Natural killer cell treated with Interleukin-12 subunit alpha and Interleukin-12 subunit beta and Interleukin-15 and Interleukin-18, amount 100 ng/mL, for 72 hours (primary cell): ENCODE results near the gene GPD1. TPM values are rescaled to one million over a fixed set of nuclear protein-coding genes. Genes with fewer than 3 reads are reported as not detected.
A peak's percentile ranks its signal among the peaks of the same experiment; 100 is the strongest.
"Not testable (repeated sequence)": the region's sequence is repeated elsewhere in the genome, so short reads cannot be mapped to it uniquely, and the experiment has no call there.

ENCODE experiments used
- ATAC-seq, 2 donors: fragments of 150-1000 bp; cut with Tn5 transposase in 1 of 2; sonication (Bioruptor Pico), chemical (Tn5 transposase) in 1 of 2; 2 replicates each; pipeline ENCODE4 v1.10.0; 2021
- DNase-seq: peaks from one replicate; pipeline ENCODE4 v3.0.0; 2022; ENCODE audit warnings: low spot score
- H3K27ac Mint-ChIP-seq, 2 donors: 1 replicate in 1 of 2; 2 replicates in 1 of 2; pipeline ENCODE4 v1.8.0; 2022; ENCODE audit warnings: mixed read lengths in 2 of 2, mild to moderate bottlenecking in 1 of 2, moderate library complexity in 1 of 2
- H3K27me3 Mint-ChIP-seq, 2 donors: 1 replicate in 1 of 2; 2 replicates in 1 of 2; pipeline ENCODE4 v1.8.0; 2022; ENCODE audit warnings: mixed read lengths in 2 of 2
- H3K36me3 Mint-ChIP-seq: one replicate; pipeline ENCODE4 v1.8.0; 2022; ENCODE audit warnings: mixed read lengths
- H3K4me1 Mint-ChIP-seq, 2 donors: 1 replicate in 1 of 2; 2 replicates in 1 of 2; pipeline ENCODE4 v1.8.0; 2022; ENCODE audit warnings: low read depth in 2 of 2, mixed read lengths in 2 of 2, mild to moderate bottlenecking in 1 of 2
- H3K4me3 Mint-ChIP-seq: one replicate; pipeline ENCODE4 v1.8.0; 2022; ENCODE audit warnings: mixed read lengths
- H3K9me3 Mint-ChIP-seq: 2 replicates; pipeline ENCODE4 v1.8.0; 2022; ENCODE audit warnings: mixed read lengths
- total RNA-seq, 2 donors: library from RNA; stranded (reverse); gene quantifications; one replicate each; pipeline ENCODE4 v1.2.3, GENCODE V29; 2022

The GPD1 gene
- total RNA-seq, 2 donors from 2014 or later, result 0.36 TPM

DNA sequence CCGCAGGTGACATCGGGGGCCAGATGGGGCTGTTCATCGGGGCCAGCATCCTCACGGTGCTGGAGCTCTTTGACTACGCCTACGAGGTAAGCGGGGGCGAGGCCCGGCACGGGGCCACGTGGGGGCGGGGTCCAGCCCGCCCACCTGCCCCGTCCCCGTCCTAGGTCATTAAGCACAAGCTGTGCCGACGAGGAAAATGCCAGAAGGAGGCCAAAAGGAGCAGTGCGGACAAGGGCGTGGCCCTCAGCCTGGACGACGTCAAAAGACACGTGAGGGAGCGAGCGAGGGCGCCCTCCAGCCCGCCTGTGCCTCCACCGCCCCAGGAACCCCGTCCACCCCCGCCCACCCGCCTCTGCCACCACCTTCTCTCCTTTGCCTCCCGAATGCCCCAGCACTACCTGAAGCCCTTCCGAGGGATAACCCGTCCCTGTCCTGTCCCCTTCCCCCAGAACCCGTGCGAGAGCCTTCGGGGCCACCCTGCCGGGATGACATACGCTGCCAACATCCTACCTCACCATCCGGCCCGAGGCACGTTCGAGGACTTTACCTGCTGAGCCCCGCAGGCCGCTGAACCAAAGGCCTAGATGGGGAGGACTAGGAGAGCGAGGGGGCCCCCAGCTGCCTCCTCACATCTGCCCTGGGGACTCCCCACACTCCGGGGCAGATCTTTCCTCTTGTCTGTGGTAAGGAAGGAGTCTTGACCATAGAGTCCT lies 22.6 kb upstream of the GPD1 start:
- H3K9me3 Mint-ChIP-seq, result no peaks in the 10 kb centered on the region
- H3K36me3 Mint-ChIP-seq, result no peaks in the 10 kb centered on the region
- H3K27me3 Mint-ChIP-seq, result peaks cover 0 to 5% of the 10 kb centered on the region in 2 donors
- H3K4me3 Mint-ChIP-seq, result no peak overlapping the region
- no peak for DNase-seq
- no peak overlapping the region for H3K27ac Mint-ChIP-seq
- peaks cover 10 to 16% of the 10 kb centered on the region in 2 donors for H3K4me1 Mint-ChIP-seq
- ATAC-seq, result no peak

DNA sequence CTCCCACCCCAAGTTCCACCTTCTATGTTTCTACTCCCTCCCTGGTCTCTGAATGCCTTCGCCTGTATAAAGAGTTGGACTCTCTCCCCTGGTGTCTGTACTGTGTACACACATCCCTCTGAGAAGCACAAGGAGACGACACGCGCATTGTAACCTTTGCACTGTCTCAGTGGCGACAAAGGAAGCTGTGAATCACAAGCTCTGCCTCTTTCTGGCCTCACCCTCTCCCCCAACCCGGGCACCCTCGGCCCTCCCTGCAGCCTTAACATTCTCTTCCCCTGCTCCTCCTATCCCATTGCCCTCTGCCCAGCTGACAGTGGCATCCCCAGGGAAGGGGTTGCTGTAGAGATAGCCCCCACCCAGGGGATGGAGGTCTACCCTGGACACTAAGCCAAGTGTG lies 21.2 kb upstream of the GPD1 start:
- H3K27ac Mint-ChIP-seq, result peak overlapping the region in 1 of 2 donors; percentile 4

GRCh38 chr12:50083301-50083700 lies 20.5 kb upstream of the GPD1 start:
- Mint-ChIP-seq H3K4me1 (peaks cover 26 to 30% of the 10 kb centered on the region in 2 donors), H3K27me3 (peaks cover 0 to 5% of the 10 kb centered on the region in 2 donors), H3K27ac (peak overlapping the region; percentile 83 to 84), H3K4me3 (peak overlapping the region; percentile 81), H3K36me3 (peaks cover 4% of the 10 kb centered on the region), H3K9me3 (no peaks in the 10 kb centered on the region)
- ATAC-seq (no peak), DNase-seq (no peak)

More for the DNA sequence above, 21.2 kb upstream of the GPD1 start:
- no peak for DNase-seq
- no peak overlapping the region for H3K4me3 Mint-ChIP-seq
- ATAC-seq, result no peak
- H3K36me3 Mint-ChIP-seq, result peaks cover 4% of the 10 kb centered on the region
- peaks cover 19 to 24% of the 10 kb centered on the region in 2 donors for H3K4me1 Mint-ChIP-seq
- no peaks in the 10 kb centered on the region for H3K9me3 Mint-ChIP-seq
- H3K27me3 Mint-ChIP-seq, result peaks cover 0 to 5% of the 10 kb centered on the region in 2 donors

DNA sequence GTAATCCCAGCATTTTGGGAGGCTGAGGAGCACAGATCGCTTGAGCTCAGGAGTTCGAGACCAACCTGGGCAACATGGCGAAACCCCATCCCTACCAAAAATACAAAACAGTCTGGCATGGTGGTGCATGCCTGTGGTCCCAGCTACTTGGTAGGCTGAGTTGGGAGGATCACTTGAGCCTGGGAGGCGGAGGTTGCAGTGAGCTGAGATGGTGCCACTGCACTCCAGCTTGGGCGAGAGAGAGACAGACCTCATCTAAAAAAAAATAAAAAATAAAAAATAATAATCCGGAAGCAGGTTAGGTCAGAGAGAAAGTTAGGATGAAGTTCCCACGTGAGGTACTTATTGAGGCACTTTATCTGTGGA lies 19.4 kb upstream of the GPD1 start:
- DNase-seq, H3K36me3 Mint-ChIP-seq, H3K27me3 Mint-ChIP-seq, ATAC-seq, H3K9me3 Mint-ChIP-seq: not testable (repeated sequence)
- peak overlapping the region; percentile 95 for H3K4me3 Mint-ChIP-seq
- H3K4me1 Mint-ChIP-seq, result peaks cover 29 to 37% of the 10 kb centered on the region in 2 donors
- H3K27ac Mint-ChIP-seq, result peak overlapping the region; percentile 93 to 95

DNA sequence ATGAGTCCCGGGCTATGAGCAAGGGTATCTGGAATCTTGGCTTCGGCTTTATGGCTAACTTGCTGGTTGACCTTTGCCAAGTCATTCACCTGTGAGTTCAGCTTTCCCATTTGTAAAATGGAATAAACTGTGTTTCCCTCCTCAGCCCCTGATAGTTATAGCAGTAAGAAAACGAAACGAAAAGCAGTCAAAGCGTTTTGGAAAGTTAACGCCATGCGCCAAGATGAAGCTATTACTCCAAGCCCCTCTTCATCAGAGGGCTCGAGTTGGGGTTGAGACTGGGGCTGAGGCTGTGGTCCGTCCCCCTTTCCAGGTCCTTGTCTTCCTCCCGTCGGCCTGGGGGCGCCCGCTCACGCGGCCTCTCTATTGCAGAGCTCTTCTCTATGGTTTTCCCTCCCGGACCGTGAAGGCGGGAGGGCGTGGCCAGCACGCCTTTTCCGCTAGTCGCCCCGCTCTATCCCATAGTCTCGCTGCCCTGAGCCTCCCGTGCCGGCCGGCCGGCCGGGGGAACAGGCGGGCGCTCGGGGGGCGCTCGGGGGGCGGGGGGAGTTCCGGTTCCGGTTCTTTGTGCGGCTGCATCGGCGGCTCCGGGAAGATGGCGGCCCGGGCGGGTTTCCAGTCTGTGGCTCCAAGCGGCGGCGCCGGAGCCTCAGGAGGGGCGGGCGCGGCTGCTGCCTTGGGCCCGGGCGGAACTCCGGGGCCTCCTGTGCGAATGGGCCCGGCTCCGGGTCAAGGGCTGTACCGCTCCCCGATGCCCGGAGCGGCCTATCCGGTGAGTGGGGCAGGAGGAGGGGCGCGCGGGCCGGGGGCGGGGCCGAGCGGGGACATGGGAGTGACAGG lies 18.8 kb upstream of the GPD1 start, which contains the start of gene SMARCD1:
TSS of gene SMARCD1 (plus strand) at position 568 of the 840 bp plus-strand sequence. CDS start at position 596, 28 bp downstream.
- Mint-ChIP-seq H3K36me3 (peaks cover 4% of the 10 kb centered on the region), H3K4me1 (peaks cover 29 to 37% of the 10 kb centered on the region in 2 donors), H3K27me3 (no peaks in the 10 kb centered on the region), H3K9me3 (no peaks in the 10 kb centered on the region), H3K4me3 (peak within 1 kb of the TSS; percentile 95), H3K27ac (peak within 1 kb of the TSS; percentile 93 to 95)
- peak; percentile 95 to 96 for ATAC-seq
- peak; percentile 91 for DNase-seq

- Mint-ChIP-seq H3K27ac (peak overlapping the region; percentile 93 to 95), H3K4me3 (peak overlapping the region; percentile 95), H3K36me3 (peaks cover 4% of the 10 kb centered on the region), H3K9me3 (no peaks in the 10 kb centered on the region), H3K4me1 (peaks cover 29 to 37% of the 10 kb centered on the region in 2 donors), H3K27me3 (no peaks in the 10 kb centered on the region)
- DNase-seq (no peak), ATAC-seq (no peak)
Observed at GRCh38 chr12:50085615-50086072, 18.2 kb upstream of the GPD1 start.

DNA sequence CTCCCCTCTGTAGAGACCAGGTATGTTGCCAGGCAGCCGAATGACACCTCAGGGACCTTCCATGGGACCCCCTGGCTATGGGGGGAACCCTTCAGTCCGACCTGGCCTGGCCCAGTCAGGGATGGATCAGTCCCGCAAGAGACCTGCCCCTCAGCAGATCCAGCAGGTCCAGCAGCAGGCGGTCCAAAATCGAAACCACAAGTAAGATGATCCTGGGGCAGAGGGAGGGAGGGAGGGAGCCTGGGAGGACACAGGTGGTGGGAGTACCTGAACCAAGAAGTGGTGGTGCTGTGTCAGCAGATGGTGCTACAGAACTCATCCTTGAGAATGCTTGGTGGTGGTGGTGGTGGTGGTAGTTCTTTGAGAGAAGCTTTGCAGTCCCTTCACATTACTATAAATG lies 17.7 kb upstream of the GPD1 start:
- DNase-seq (no peak), ATAC-seq (no peak)
- no peaks in the 10 kb centered on the region for H3K9me3 Mint-ChIP-seq
- H3K4me1 Mint-ChIP-seq, result peaks cover 29 to 37% of the 10 kb centered on the region in 2 donors
- H3K4me3 Mint-ChIP-seq, result peak overlapping the region; percentile 95
- peaks cover 4% of the 10 kb centered on the region for H3K36me3 Mint-ChIP-seq
- peak overlapping the region; percentile 93 to 95 for H3K27ac Mint-ChIP-seq
- no peaks in the 10 kb centered on the region for H3K27me3 Mint-ChIP-seq

- Mint-ChIP-seq H3K9me3 (no peaks in the 10 kb centered on the region), H3K36me3 (peaks cover 4% of the 10 kb centered on the region), H3K27ac (peak overlapping the region; percentile 93 to 95), H3K27me3 (no peaks in the 10 kb centered on the region), H3K4me1 (peaks cover 29 to 37% of the 10 kb centered on the region in 2 donors), H3K4me3 (peak overlapping the region; percentile 10)
- no peak for ATAC-seq
- no peak for DNase-seq
Observed at GRCh38 chr12:50087151-50087550, 16.7 kb upstream of the GPD1 start.

- Mint-ChIP-seq H3K9me3 (no peaks in the 10 kb centered on the region), H3K36me3 (peaks cover 4% of the 10 kb centered on the region), H3K27ac (peak overlapping the region; percentile 60 to 95), H3K4me3 (peak overlapping the region; percentile 47), H3K4me1 (peaks cover 29 to 37% of the 10 kb centered on the region in 2 donors), H3K27me3 (no peaks in the 10 kb centered on the region)
- DNase-seq (no peak), ATAC-seq (no peak)
Observed at GRCh38 chr12:50087995-50088394, 15.8 kb upstream of the GPD1 start.

- Mint-ChIP-seq H3K9me3 (no peaks in the 10 kb centered on the region), H3K4me1 (peaks cover 24 to 33% of the 10 kb centered on the region in 2 donors), H3K27ac (peak overlapping the region; percentile 60 to 95), H3K4me3 (no peak overlapping the region), H3K27me3 (no peaks in the 10 kb centered on the region), H3K36me3 (peaks cover 4% of the 10 kb centered on the region)
- DNase-seq (no peak), ATAC-seq (no peak)
Observed at GRCh38 chr12:50088577-50089335, 15.1 kb upstream of the GPD1 start.

GRCh38 chr12:50089730-50090129 lies 14.1 kb upstream of the GPD1 start:
- H3K4me1 Mint-ChIP-seq, result peaks cover 21 to 31% of the 10 kb centered on the region in 2 donors
- no peaks in the 10 kb centered on the region for H3K27me3 Mint-ChIP-seq
- H3K27ac Mint-ChIP-seq, result no peak overlapping the region
- ATAC-seq (no peak), DNase-seq (no peak)
- H3K4me3 Mint-ChIP-seq, result no peak overlapping the region
- H3K9me3 Mint-ChIP-seq, result no peaks in the 10 kb centered on the region
- H3K36me3 Mint-ChIP-seq, result peaks cover 4% of the 10 kb centered on the region

- no peak overlapping the region for H3K4me3 Mint-ChIP-seq
- peaks cover 19 to 27% of the 10 kb centered on the region in 2 donors for H3K4me1 Mint-ChIP-seq
- H3K9me3 Mint-ChIP-seq, result no peaks in the 10 kb centered on the region
- DNase-seq (no peak), ATAC-seq (no peak)
- no peak overlapping the region for H3K27ac Mint-ChIP-seq
- H3K27me3 Mint-ChIP-seq, result no peaks in the 10 kb centered on the region
- peaks cover 9% of the 10 kb centered on the region for H3K36me3 Mint-ChIP-seq
Observed at GRCh38 chr12:50090391-50090790, 13.4 kb upstream of the GPD1 start.

- Mint-ChIP-seq H3K9me3 (no peaks in the 10 kb centered on the region), H3K27ac (no peak overlapping the region), H3K27me3 (no peaks in the 10 kb centered on the region), H3K36me3 (peaks cover 31% of the 10 kb centered on the region), H3K4me3 (no peak overlapping the region), H3K4me1 (peaks cover 0 to 4% of the 10 kb centered on the region in 2 donors)
- DNase-seq (no peak), ATAC-seq (no peak)
Observed at GRCh38 chr12:50097952-50098351, 5.9 kb upstream of the GPD1 start.
